NK-92 (cell line): ENCODE measurements around the gene NYAP2.

Source experiments
- DNase-seq: peaks from one replicate; lab custom pipeline; 2025; ENCODE audit not compliant: unreplicated experiment; lab: John Stamatoyannopoulos, UW

NYAP2 gene

GRCh38 chr2:225614915-225615314 lies 215.4 kb downstream of the NYAP2 start:
- no peak for DNase-seq

GRCh38 chr2:225615514-225615913 lies 216.0 kb downstream of the NYAP2 start:
- no peak for DNase-seq

GRCh38 chr2:225616372-225616771 lies 216.9 kb downstream of the NYAP2 start:
- DNase-seq = no peak

GRCh38 chr2:225616848-225617247 lies 217.3 kb downstream of the NYAP2 start:
- DNase-seq = no peak

- no peak for DNase-seq
These were observed 220.7 kb downstream of the NYAP2 start for GRCh38 chr2:225620227-225620626.

- DNase-seq = no peak
These were observed 231.5 kb downstream of the NYAP2 start for GRCh38 chr2:225630824-225631533.

GRCh38 chr2:225632351-225632750 lies 232.8 kb downstream of the NYAP2 start:
- DNase-seq = no peak

GRCh38 chr2:225636558-225636957 lies 237.0 kb downstream of the NYAP2 start:
- no peak for DNase-seq

GRCh38 chr2:225637259-225637658 lies 237.7 kb downstream of the NYAP2 start:
- DNase-seq = no peak

- DNase-seq = no peak
These were observed 241.0 kb downstream of the NYAP2 start for GRCh38 chr2:225640550-225640949.

- no peak for DNase-seq
These were observed 249.8 kb downstream of the NYAP2 start for GRCh38 chr2:225649274-225649673.

GRCh38 chr2:225650041-225650440 lies 250.5 kb downstream of the NYAP2 start:
- no peak for DNase-seq

- no peak for DNase-seq
These were observed 261.0 kb downstream of the NYAP2 start for GRCh38 chr2:225660262-225661131.

- DNase-seq = no peak
These were observed 262.6 kb downstream of the NYAP2 start for GRCh38 chr2:225662101-225662500.

GRCh38 chr2:225667445-225667844 lies 267.9 kb downstream of the NYAP2 start:
- no peak for DNase-seq

- no peak for DNase-seq
These were observed 269.2 kb downstream of the NYAP2 start for GRCh38 chr2:225668606-225669266.

- no peak for DNase-seq
These were observed 270.8 kb downstream of the NYAP2 start for GRCh38 chr2:225670111-225670974.

- DNase-seq = no peak
These were observed 279.3 kb downstream of the NYAP2 start for GRCh38 chr2:225678792-225679191.

- no peak for DNase-seq
These were observed 283.7 kb downstream of the NYAP2 start for GRCh38 chr2:225683258-225683657.

GRCh38 chr2:225690153-225690552 lies 290.6 kb downstream of the NYAP2 start:
- no peak for DNase-seq

GRCh38 chr2:225691711-225692110 lies 292.2 kb downstream of the NYAP2 start:
- DNase-seq = no peak
